Kidney epithelial cell (primary cell): ENCODE measurements around the gene DRD3. TPM values are rescaled to one million over a fixed set of nuclear protein-coding genes. Genes with fewer than 3 reads are reported as not detected.

ENCODE experiments used
- DNase-seq: peaks from one replicate; pipeline ENCODE4 v3.0.0-alpha.2; 2010; ENCODE audit warnings: low read depth
- H3K27me3 ChIP-seq: 2 replicates; pipeline ENCODE4 v1.6.0; 2011; ENCODE audit warnings: low read length; ENCODE audit not compliant: control insufficient read depth, insufficient read depth
- H3K36me3 ChIP-seq: 2 replicates; pipeline ENCODE4 v1.5.1; 2011; ENCODE audit warnings: low read length; ENCODE audit not compliant: control insufficient read depth, insufficient read depth
- H3K4me3 ChIP-seq: 2 replicates; pipeline ENCODE4 v1.5.1; 2011; ENCODE audit warnings: low read depth, mild to moderate bottlenecking, control low read depth, low read length
- total RNA-seq: library from RNA; depleted of rRNA; stranded (reverse); fragments of >200 nt; gene quantifications from 2 replicates; pipeline ENCODE4 v1.2.3, GENCODE V29; 2015
- TF ChIP-seq, protein P1 (sequence below): IDR thresholded peaks from 2 replicates; pipeline ENCODE4 v1.5.1; 2011; ENCODE audit warnings: mild to moderate bottlenecking, moderate library complexity, low read length, control low read depth, inconsistent platforms; ENCODE audit not compliant: insufficient read depth, poor library complexity, severe bottlenecking

Gene DRD3
- total RNA-seq, 1 donor from 2014 or later, result not detected

DNA sequence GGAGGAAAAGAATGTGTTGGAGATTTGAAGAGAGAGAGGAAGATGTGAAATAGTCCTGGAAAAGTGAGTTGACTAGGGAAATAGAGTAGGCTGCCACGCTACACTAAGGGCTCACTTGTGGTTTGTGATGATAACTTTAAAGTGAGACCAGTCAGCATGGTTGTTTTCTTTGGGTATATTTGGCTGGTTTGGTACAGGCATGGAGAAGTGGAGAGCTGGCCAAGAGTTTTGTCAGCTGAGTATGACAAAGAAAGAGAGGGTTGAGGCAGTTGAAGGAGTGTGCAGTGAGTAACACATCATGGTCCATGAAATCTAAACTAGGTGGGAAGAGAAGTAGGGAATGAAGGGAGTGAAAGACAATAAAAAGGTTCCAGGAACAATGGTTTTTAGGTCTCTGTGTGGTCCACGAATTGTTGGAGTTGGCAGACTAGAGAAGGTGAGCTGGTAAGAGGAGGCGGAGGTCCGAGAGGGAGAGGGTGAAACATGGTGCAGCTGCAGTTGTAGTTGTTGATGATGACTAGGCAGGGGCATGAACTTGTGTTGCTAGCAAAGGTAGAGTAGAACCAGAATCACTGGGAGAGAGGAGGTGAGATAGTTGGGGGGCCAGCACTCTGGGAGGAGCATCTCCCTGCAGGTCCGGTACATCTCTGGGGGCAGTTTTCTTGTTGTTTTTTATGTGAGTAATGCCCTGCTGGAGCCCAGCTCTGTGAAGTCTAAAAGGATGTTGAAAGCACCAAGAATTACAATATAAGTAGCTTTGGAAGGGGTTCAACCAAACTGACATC is 37.5 kb upstream of the DRD3 start:
- Histone ChIP-seq H3K4me3 (no peak overlapping the region), H3K36me3 (no peaks in the 10 kb centered on the region), H3K27me3 (no peaks in the 10 kb centered on the region)
- TF ChIP-seq, protein P1, sequence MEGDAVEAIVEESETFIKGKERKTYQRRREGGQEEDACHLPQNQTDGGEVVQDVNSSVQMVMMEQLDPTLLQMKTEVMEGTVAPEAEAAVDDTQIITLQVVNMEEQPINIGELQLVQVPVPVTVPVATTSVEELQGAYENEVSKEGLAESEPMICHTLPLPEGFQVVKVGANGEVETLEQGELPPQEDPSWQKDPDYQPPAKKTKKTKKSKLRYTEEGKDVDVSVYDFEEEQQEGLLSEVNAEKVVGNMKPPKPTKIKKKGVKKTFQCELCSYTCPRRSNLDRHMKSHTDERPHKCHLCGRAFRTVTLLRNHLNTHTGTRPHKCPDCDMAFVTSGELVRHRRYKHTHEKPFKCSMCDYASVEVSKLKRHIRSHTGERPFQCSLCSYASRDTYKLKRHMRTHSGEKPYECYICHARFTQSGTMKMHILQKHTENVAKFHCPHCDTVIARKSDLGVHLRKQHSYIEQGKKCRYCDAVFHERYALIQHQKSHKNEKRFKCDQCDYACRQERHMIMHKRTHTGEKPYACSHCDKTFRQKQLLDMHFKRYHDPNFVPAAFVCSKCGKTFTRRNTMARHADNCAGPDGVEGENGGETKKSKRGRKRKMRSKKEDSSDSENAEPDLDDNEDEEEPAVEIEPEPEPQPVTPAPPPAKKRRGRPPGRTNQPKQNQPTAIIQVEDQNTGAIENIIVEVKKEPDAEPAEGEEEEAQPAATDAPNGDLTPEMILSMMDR, result no peak
- peak; percentile 19 for DNase-seq

DNA sequence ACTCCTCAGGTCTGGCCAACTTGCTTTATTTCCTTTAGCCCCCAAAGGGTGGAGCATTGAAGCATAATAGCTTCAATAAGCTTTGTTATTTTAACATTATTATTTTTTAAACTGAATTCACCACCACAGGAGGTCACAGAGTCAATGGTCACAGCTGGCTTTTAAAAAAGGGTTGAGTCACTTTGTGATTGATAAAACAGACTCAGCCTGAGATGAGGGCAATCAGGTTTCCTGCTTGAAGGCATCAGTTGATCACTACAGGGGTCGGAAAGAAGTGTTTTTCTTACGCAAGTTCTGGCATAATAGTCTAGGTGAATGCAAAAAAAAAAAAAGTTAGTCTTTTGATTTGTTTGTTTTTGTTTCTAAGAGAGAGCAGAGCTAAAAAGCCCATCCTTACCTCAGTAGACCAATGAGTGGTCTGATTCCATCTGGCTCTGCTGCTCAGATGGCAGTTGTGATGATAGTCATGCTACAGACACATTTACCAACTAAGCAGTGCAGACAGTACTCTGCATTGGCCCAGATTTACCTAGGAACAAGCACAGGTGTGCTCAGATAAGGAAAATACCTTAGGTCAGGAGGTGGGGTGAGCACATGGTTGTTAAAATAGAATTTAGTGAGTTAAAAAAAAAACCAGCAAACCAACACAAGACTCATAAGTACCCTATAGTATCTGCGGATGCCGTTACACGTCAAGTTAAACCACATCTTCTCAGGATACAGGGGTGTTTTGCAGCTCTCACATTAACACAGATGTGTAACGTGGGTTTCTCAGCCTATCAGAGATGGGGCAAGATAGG is 35.9 kb upstream of the DRD3 start:
- DNase-seq, result no peak
- TF ChIP-seq, protein P1, result no peak
- H3K27me3 ChIP-seq, result no peaks in the 10 kb centered on the region
- H3K4me3 ChIP-seq, result no peak overlapping the region
- no peaks in the 10 kb centered on the region for H3K36me3 ChIP-seq

DNA sequence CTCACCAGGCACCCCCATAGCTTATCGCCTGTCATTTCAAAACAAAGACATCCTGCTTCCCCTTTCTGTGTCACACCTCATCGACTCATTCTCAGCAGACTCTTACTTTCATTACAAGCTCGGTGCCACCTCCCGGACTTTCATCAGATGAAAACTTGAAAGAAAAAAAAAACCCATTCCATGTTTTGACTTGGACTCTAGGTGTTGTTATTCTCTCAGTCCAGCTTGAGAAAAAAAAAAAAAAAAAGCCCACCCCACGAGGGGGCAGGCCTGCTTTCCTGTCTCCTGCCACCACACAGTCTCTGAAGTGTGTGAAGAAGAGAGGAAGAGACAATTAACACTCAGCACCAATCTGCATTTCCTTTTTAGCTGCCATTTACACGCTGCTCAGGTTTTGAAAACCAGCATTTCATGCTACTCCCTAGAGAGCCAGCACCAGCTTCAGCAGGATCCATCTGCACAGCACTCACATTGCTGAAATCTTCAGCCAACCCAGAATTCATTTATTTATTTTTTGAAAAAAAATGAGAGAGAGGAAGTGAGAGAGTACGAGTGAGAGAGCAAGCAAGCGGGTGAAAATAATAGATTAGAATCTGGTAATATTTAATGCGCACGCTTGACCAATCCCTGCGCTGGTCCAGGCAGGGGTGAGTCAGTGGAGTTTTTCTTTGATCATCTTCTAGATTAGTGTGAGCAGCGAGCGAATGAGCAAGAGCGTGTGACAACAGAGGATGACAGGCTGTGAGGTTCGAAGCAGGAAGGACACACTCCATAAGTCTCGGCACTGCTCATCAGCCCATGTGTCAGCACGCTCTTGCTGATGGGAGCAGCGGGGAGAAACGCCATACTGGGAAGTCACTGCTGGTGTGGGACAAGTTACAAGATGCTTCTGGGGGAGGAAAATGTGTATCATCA is 35.0 kb upstream of the DRD3 start:
- DNase-seq, result peak; percentile 91
- Histone ChIP-seq H3K4me3 (no peak overlapping the region), H3K36me3 (no peaks in the 10 kb centered on the region), H3K27me3 (no peaks in the 10 kb centered on the region)
- TF ChIP-seq, protein P1, result peak; percentile 4

DNA sequence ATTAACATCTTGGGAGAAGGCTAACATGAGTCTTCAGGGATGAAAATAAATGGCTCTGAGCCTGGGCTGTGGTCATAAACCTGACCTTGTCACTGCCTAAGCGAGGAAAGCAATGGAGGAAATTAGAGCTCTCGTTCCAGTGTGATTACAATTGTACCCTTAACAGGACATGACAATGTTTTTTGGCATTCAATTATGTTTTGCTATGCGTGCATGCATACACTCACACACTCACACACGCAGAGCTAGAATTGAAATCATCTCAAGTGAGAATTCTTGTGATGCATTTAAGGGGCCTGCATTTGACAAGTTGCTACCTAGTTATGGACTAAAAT is 34.4 kb upstream of the DRD3 start:
- no peak for DNase-seq
- Histone ChIP-seq H3K36me3 (no peaks in the 10 kb centered on the region), H3K4me3 (no peak overlapping the region), H3K27me3 (no peaks in the 10 kb centered on the region)
- TF ChIP-seq, protein P1, result no peak

DNA sequence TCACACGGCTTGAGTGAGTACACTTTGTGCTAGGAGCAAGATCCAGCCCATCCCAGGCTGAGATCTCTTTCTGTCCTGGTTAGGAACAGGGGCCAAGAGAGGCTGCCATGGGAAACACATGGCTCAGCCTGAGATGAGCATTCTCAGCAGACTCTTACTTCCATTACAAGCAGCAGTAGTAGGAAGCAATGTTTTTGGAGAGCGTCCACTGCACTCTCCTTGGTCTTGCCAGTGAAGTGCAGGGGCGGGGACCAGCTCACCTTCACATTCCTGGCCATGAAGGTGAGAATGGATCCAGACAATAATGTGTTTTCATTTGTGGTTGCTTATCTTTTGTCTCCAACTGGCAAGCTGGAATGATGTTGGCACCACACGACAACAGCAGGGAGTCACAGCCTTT is 33.8 kb upstream of the DRD3 start:
- no peak for DNase-seq
- TF ChIP-seq, protein P1, result no peak
- Histone ChIP-seq H3K36me3 (no peaks in the 10 kb centered on the region), H3K4me3 (no peak overlapping the region), H3K27me3 (no peaks in the 10 kb centered on the region)
